ENCODE data around the gene KNCN.

DNA sequence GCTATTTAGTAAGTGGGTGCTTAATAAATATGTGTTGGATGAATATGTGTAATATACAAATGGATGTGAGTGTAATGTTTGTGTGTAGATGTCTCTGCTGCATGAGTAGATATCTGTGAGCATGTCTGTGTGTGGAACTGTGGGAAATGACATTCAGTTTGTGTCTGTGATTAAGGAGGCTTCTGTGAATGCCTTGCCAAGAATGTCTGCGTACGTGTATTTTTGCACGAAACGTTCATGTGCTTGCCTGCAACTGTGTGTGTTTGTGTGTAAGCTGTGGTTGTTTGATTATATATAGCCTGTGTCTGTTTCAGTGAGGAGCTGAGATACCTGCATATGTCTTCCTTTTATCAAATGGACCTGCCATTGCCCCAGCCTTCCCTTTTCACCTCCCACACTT is 48.0 kb downstream of the KNCN start:
- TF ChIP-seq, protein P1, sequence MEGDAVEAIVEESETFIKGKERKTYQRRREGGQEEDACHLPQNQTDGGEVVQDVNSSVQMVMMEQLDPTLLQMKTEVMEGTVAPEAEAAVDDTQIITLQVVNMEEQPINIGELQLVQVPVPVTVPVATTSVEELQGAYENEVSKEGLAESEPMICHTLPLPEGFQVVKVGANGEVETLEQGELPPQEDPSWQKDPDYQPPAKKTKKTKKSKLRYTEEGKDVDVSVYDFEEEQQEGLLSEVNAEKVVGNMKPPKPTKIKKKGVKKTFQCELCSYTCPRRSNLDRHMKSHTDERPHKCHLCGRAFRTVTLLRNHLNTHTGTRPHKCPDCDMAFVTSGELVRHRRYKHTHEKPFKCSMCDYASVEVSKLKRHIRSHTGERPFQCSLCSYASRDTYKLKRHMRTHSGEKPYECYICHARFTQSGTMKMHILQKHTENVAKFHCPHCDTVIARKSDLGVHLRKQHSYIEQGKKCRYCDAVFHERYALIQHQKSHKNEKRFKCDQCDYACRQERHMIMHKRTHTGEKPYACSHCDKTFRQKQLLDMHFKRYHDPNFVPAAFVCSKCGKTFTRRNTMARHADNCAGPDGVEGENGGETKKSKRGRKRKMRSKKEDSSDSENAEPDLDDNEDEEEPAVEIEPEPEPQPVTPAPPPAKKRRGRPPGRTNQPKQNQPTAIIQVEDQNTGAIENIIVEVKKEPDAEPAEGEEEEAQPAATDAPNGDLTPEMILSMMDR (conservative IDR thresholded peaks at IDR 0.05; ENCODE audit: low read depth in 2 of 2) = no peak
- TF ChIP-seq ZNF114 (CRISPR knock-in tag; IDR thresholded peaks at IDR 0.05) = no peak
- TF ChIP-seq EZH2 (IDR thresholded peaks at IDR 0.05; ENCODE audit: low read depth, unreplicated experiment) = no peak
- TF ChIP-seq EZH2phosphoT487 (IDR thresholded peaks at IDR 0.05; ENCODE audit: unreplicated experiment) = no peak
- no peak for TF ChIP-seq POLR2AphosphoS5 (IDR thresholded peaks at IDR 0.05; ENCODE audit: low read depth)
- TF ChIP-seq, protein P2, sequence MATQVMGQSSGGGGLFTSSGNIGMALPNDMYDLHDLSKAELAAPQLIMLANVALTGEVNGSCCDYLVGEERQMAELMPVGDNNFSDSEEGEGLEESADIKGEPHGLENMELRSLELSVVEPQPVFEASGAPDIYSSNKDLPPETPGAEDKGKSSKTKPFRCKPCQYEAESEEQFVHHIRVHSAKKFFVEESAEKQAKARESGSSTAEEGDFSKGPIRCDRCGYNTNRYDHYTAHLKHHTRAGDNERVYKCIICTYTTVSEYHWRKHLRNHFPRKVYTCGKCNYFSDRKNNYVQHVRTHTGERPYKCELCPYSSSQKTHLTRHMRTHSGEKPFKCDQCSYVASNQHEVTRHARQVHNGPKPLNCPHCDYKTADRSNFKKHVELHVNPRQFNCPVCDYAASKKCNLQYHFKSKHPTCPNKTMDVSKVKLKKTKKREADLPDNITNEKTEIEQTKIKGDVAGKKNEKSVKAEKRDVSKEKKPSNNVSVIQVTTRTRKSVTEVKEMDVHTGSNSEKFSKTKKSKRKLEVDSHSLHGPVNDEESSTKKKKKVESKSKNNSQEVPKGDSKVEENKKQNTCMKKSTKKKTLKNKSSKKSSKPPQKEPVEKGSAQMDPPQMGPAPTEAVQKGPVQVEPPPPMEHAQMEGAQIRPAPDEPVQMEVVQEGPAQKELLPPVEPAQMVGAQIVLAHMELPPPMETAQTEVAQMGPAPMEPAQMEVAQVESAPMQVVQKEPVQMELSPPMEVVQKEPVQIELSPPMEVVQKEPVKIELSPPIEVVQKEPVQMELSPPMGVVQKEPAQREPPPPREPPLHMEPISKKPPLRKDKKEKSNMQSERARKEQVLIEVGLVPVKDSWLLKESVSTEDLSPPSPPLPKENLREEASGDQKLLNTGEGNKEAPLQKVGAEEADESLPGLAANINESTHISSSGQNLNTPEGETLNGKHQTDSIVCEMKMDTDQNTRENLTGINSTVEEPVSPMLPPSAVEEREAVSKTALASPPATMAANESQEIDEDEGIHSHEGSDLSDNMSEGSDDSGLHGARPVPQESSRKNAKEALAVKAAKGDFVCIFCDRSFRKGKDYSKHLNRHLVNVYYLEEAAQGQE (IDR thresholded peaks at IDR 0.05; ENCODE audit: unreplicated experiment) = no peak
- TF ChIP-seq, protein P3, sequence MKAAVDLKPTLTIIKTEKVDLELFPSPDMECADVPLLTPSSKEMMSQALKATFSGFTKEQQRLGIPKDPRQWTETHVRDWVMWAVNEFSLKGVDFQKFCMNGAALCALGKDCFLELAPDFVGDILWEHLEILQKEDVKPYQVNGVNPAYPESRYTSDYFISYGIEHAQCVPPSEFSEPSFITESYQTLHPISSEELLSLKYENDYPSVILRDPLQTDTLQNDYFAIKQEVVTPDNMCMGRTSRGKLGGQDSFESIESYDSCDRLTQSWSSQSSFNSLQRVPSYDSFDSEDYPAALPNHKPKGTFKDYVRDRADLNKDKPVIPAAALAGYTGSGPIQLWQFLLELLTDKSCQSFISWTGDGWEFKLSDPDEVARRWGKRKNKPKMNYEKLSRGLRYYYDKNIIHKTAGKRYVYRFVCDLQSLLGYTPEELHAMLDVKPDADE (IDR thresholded peaks at IDR 0.05) = no peak
- TF ChIP-seq CREB1 (CRISPR knock-in tag; IDR thresholded peaks at IDR 0.05; ENCODE audit: low read depth) = no peak
- TF ChIP-seq STAT1 (IDR thresholded peaks at IDR 0.05; ENCODE audit: unreplicated experiment) = no peak
- TF ChIP-seq JUNB (IDR thresholded peaks at IDR 0.05; ENCODE audit: unreplicated experiment) = no peak
